OCI-LY7 (cell line): ENCODE results near the gene ARHGEF1.
A peak's percentile ranks its signal among the peaks of the same experiment; 100 is the strongest.

Experiments
- EZH2phosphoT487 ChIP-seq: fragments of 200-600 bp; sonication (generic); IDR thresholded peaks from 2 replicates; pipeline ENCODE4 v1.6.1; 2018; ENCODE audit warnings: low read depth, borderline replicate concordance, mild to moderate bottlenecking, mixed run types, antibody characterized with exemption, low read length, moderate library complexity, mixed read lengths
- TF ChIP-seq, protein P1 (sequence below): fragments of 200-600 bp; sonication (generic); conservative IDR thresholded peaks from 2 replicates; pipeline ENCODE4 v1.5.1; 2014; ENCODE audit warnings: mild to moderate bottlenecking, antibody characterized with exemption, low read length, moderate library complexity, mixed read lengths

GRCh38 chr19:41887711-41888382 lies 4.9 kb downstream of the ARHGEF1 start:
- TF ChIP-seq, protein P1, sequence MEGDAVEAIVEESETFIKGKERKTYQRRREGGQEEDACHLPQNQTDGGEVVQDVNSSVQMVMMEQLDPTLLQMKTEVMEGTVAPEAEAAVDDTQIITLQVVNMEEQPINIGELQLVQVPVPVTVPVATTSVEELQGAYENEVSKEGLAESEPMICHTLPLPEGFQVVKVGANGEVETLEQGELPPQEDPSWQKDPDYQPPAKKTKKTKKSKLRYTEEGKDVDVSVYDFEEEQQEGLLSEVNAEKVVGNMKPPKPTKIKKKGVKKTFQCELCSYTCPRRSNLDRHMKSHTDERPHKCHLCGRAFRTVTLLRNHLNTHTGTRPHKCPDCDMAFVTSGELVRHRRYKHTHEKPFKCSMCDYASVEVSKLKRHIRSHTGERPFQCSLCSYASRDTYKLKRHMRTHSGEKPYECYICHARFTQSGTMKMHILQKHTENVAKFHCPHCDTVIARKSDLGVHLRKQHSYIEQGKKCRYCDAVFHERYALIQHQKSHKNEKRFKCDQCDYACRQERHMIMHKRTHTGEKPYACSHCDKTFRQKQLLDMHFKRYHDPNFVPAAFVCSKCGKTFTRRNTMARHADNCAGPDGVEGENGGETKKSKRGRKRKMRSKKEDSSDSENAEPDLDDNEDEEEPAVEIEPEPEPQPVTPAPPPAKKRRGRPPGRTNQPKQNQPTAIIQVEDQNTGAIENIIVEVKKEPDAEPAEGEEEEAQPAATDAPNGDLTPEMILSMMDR: peak; percentile 81
- no peak for TF ChIP-seq EZH2phosphoT487
